HepG2 (cell line): ENCODE data around the gene KLC4. TPM values are rescaled to one million over a fixed set of nuclear protein-coding genes. Genes with fewer than 3 reads are reported as not detected.
A peak's percentile ranks its signal among the peaks of the same experiment; 100 is the strongest.

Experiments
- ADNP ChIP-seq: sonication (generic); formaldehyde crosslinking; IDR thresholded peaks from 2 replicates; pipeline ENCODE4 v1.4.0; 2020; ENCODE audit warnings: missing genetic modification reagents
- ARID4A ChIP-seq: sonication (generic); formaldehyde crosslinking; IDR thresholded peaks from 2 replicates; pipeline ENCODE4 v1.5.0; 2020; ENCODE audit warnings: mild to moderate bottlenecking, missing genetic modification reagents, borderline replicate concordance
- BRCA1 ChIP-seq: sonication (generic); formaldehyde crosslinking; IDR thresholded peaks from 2 replicates; pipeline ENCODE4 v1.4.0; 2020; ENCODE audit warnings: missing genetic modification reagents
- EEA1 ChIP-seq: sonication (generic); formaldehyde crosslinking; IDR thresholded peaks from 2 replicates; pipeline ENCODE4 v1.5.1; 2020; ENCODE audit warnings: mild to moderate bottlenecking, missing genetic modification reagents, borderline replicate concordance
- FOXK2 ChIP-seq: fragments of 450-650 bp; IDR thresholded peaks from 2 replicates; pipeline ENCODE4 v1.6.1; 2016
- IRX3 ChIP-seq: sonication (generic); formaldehyde crosslinking; IDR thresholded peaks from 2 replicates; pipeline ENCODE4 v1.8.1; 2023; ENCODE audit warnings: mild to moderate bottlenecking, low read depth, missing genetic modification reagents, borderline replicate concordance
- MIER2 ChIP-seq: IDR thresholded peaks from 2 replicates; pipeline ENCODE4 v1.6.1; 2016; ENCODE audit warnings: missing biosample characterization, missing genetic modification reagents
- NR2F2 ChIP-seq: IDR thresholded peaks from 2 replicates; pipeline ENCODE4 v1.6.1; 2012; ENCODE audit warnings: low read depth, inconsistent platforms, borderline replicate concordance
- SMYD3 ChIP-seq: sonication (generic); formaldehyde crosslinking; IDR thresholded peaks from 2 replicates; pipeline ENCODE4 v1.8.1; 2023; ENCODE audit warnings: mild to moderate bottlenecking, missing genetic modification reagents
- ZBTB21 ChIP-seq: sonication (generic); formaldehyde crosslinking; IDR thresholded peaks from 2 replicates; pipeline ENCODE4 v1.4.0; 2020; ENCODE audit warnings: missing genetic modification reagents
- ZBTB7A ChIP-seq: sonication (generic); formaldehyde crosslinking; IDR thresholded peaks from 2 replicates; pipeline ENCODE4 v1.8.0; 2022; ENCODE audit warnings: mild to moderate bottlenecking, missing genetic modification reagents
- ZNF253 ChIP-seq: sonication (generic); formaldehyde crosslinking; IDR thresholded peaks from 2 replicates; pipeline ENCODE4 v1.8.0; 2022; ENCODE audit warnings: mild to moderate bottlenecking, missing genetic modification reagents, borderline replicate concordance
- ZNF577 ChIP-seq: sonication (generic); formaldehyde crosslinking; IDR thresholded peaks from 2 replicates; pipeline ENCODE4 v1.4.0; 2020; ENCODE audit warnings: mild to moderate bottlenecking, low read depth, missing genetic modification reagents, borderline replicate concordance
- ZNF768 ChIP-seq: sonication (generic); formaldehyde crosslinking; IDR thresholded peaks from 2 replicates; pipeline ENCODE4 v1.4.0; 2020; ENCODE audit warnings: missing genetic modification reagents
- polyA plus RNA-seq, 8 experiments: library from polyadenylated mRNA; depleted of rRNA in 3 of 8; stranded (reverse) in 7 of 8; unstranded in 1 of 8; fragments of >200 nt; fragmentation: Illumina TruSeq in 4 of 8; extraction: Trizol in 4 of 8; gene quantifications; 2 replicates each; pipeline versions ENCODE4 v1.2.1 to v1.2.3, GENCODE V29; 2011 to 2016; ENCODE audit warnings: low read depth in 4 of 8, missing spikeins in 1 of 8, mixed read lengths in 1 of 8; ENCODE audit not compliant: insufficient read depth in 1 of 8
- total RNA-seq, 5 experiments: library from RNA; depleted of rRNA; stranded (reverse); fragments of >200 nt; fragmentation: Illumina TruSeq; extraction: Trizol; gene quantifications; 2 replicates each; pipeline ENCODE4 v1.2.3, GENCODE V29; 2016; ENCODE audit warnings: low read depth in 1 of 5
- TF ChIP-seq, protein P1 (sequence below): sonication (generic); formaldehyde crosslinking; IDR thresholded peaks from 2 replicates; pipeline ENCODE4 v1.5.0; 2020; ENCODE audit warnings: missing genetic modification reagents
- TF ChIP-seq, protein P2 (sequence below): IDR thresholded peaks from 2 replicates; pipeline ENCODE4 v1.6.1; 2012; ENCODE audit warnings: low read depth, low read length, improper control_type of control experiment

The KLC4 gene
- total and polyA plus RNA-seq, 2 of the 13 experiments (the other 11 are each of a cell fraction or from before 2014, with no cell fraction given), result 45.4 to 70.4 TPM

- TF ChIP-seq ZNF768, result peak; percentile 85
- no peak for TF ChIP-seq ZNF577 (CRISPR knock-in tag)
- TF ChIP-seq ADNP, result no peak
- TF ChIP-seq, protein P1, sequence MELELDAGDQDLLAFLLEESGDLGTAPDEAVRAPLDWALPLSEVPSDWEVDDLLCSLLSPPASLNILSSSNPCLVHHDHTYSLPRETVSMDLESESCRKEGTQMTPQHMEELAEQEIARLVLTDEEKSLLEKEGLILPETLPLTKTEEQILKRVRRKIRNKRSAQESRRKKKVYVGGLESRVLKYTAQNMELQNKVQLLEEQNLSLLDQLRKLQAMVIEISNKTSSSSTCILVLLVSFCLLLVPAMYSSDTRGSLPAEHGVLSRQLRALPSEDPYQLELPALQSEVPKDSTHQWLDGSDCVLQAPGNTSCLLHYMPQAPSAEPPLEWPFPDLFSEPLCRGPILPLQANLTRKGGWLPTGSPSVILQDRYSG (CRISPR knock-in tag), result no peak
- peak; percentile 65 for TF ChIP-seq ZBTB21 (CRISPR knock-in tag)
- TF ChIP-seq ZNF253 (CRISPR knock-in tag), result no peak
- TF ChIP-seq, protein P2, sequence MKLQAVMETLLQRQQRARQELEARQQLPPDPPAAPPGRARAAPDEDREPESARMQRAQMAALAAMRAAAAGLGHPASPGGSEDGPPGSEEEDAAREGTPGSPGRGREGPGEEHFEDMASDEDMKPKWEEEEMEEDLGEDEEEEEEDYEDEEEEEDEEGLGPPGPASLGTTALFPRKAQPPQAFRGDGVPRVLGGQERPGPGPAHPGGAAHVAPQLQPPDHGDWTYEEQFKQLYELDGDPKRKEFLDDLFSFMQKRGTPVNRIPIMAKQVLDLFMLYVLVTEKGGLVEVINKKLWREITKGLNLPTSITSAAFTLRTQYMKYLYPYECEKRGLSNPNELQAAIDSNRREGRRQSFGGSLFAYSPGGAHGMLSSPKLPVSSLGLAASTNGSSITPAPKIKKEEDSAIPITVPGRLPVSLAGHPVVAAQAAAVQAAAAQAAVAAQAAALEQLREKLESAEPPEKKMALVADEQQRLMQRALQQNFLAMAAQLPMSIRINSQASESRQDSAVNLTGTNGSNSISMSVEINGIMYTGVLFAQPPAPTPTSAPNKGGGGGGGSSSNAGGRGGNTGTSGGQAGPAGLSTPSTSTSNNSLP, result no peak
- TF ChIP-seq IRX3, result 0 out of 2 replicates have a peak, but pooled peaks have one; percentile 63
- peak; percentile 70; the same call in 1 of the 2 replicates for TF ChIP-seq SMYD3 (CRISPR knock-in tag)
- no peak for TF ChIP-seq FOXK2
- TF ChIP-seq ZBTB7A (CRISPR knock-in tag), result no peak; the same call in 1 of the 2 replicates
- peak; percentile 98 for TF ChIP-seq ARID4A (CRISPR knock-in tag)
- TF ChIP-seq NR2F2, result no peak; the same call in 1 of the 2 replicates
- TF ChIP-seq BRCA1 (CRISPR knock-in tag), result 0 out of 2 replicates have a peak, but pooled peaks have one; percentile 21
- 0 out of 2 replicates have a peak, but pooled peaks have one; percentile 38 for TF ChIP-seq EEA1 (CRISPR knock-in tag)
- 0 out of 2 replicates have a peak, but pooled peaks have one; percentile 39 for TF ChIP-seq MIER2 (CRISPR knock-in tag)
Measured at GRCh38 chr6:43053545-43054205, 5.8 kb upstream of the KLC4 start, which contains the start of gene CUL7 (continued).
